ENCODE results near the gene AP5Z1.
"Not testable (repeated sequence)": the region's sequence is repeated elsewhere in the genome, so short reads cannot be mapped to it uniquely, and the experiment has no call there.

Gene AP5Z1

GRCh38 chr7:4802577-4802976 lies 27.2 kb downstream of the AP5Z1 start:
- DNase-seq (ENCODE audit: low read depth in 3 of 3) = not testable (repeated sequence)

GRCh38 chr7:4803397-4804241 lies 28.2 kb downstream of the AP5Z1 start:
- no peak for DNase-seq (ENCODE audit: low read depth in 3 of 3)

GRCh38 chr7:4805110-4805983 lies 29.9 kb downstream of the AP5Z1 start:
- no peak for DNase-seq (ENCODE audit: low read depth in 3 of 3)

GRCh38 chr7:4805984-4806300 lies 30.5 kb downstream of the AP5Z1 start:
- DNase-seq (ENCODE audit: low read depth in 3 of 3) = no peak

GRCh38 chr7:4806983-4807597 lies 31.7 kb downstream of the AP5Z1 start:
- no peak for DNase-seq (ENCODE audit: low read depth in 3 of 3)

GRCh38 chr7:4807598-4808016 lies 32.2 kb downstream of the AP5Z1 start:
- no peak for DNase-seq (ENCODE audit: low read depth in 3 of 3)

- DNase-seq (ENCODE audit: low read depth in 3 of 3) = no peak
Observed at GRCh38 chr7:4808026-4808425, 32.6 kb downstream of the AP5Z1 start.

- DNase-seq (ENCODE audit: low read depth in 3 of 3) = no peak
Observed at GRCh38 chr7:4808565-4808964, 33.1 kb downstream of the AP5Z1 start.

GRCh38 chr7:4809091-4809591 lies 33.7 kb downstream of the AP5Z1 start:
- DNase-seq (ENCODE audit: low read depth in 3 of 3) = peak in 1 of 3 experiments; percentile 29

GRCh38 chr7:4809666-4810065 lies 34.2 kb downstream of the AP5Z1 start:
- no peak for DNase-seq (ENCODE audit: low read depth in 3 of 3)

- DNase-seq (ENCODE audit: low read depth in 3 of 3) = no peak
Observed at GRCh38 chr7:4814433-4814832, 39.0 kb downstream of the AP5Z1 start.

- no peak for DNase-seq (ENCODE audit: low read depth in 3 of 3)
Observed at GRCh38 chr7:4815121-4815520, 39.7 kb downstream of the AP5Z1 start.

- DNase-seq (ENCODE audit: low read depth in 3 of 3) = no peak
Observed at GRCh38 chr7:4815609-4816418, 40.4 kb downstream of the AP5Z1 start.

- DNase-seq (ENCODE audit: low read depth in 3 of 3) = no peak
Observed at GRCh38 chr7:4816419-4817080, 41.1 kb downstream of the AP5Z1 start.

GRCh38 chr7:4817178-4817901 lies 41.9 kb downstream of the AP5Z1 start:
- no peak for DNase-seq (ENCODE audit: low read depth in 3 of 3)

GRCh38 chr7:4818000-4818794 lies 42.8 kb downstream of the AP5Z1 start:
- no peak for DNase-seq (ENCODE audit: low read depth in 3 of 3)

- no peak for DNase-seq (ENCODE audit: low read depth in 3 of 3)
Observed at GRCh38 chr7:4819560-4820404, 44.4 kb downstream of the AP5Z1 start.

- DNase-seq (ENCODE audit: low read depth in 3 of 3) = no peak
Observed at GRCh38 chr7:4820405-4820966, 45.1 kb downstream of the AP5Z1 start.

Measured in stimulated activated CD4-positive, alpha-beta T cell treated with anti-CD3 and anti-CD28 coated beads, TNF-alpha, amount 100 ng/mL, for 24 hours (primary cell).